Measurements from ENCODE around the gene POLR1D.

POLR1D gene

DNA sequence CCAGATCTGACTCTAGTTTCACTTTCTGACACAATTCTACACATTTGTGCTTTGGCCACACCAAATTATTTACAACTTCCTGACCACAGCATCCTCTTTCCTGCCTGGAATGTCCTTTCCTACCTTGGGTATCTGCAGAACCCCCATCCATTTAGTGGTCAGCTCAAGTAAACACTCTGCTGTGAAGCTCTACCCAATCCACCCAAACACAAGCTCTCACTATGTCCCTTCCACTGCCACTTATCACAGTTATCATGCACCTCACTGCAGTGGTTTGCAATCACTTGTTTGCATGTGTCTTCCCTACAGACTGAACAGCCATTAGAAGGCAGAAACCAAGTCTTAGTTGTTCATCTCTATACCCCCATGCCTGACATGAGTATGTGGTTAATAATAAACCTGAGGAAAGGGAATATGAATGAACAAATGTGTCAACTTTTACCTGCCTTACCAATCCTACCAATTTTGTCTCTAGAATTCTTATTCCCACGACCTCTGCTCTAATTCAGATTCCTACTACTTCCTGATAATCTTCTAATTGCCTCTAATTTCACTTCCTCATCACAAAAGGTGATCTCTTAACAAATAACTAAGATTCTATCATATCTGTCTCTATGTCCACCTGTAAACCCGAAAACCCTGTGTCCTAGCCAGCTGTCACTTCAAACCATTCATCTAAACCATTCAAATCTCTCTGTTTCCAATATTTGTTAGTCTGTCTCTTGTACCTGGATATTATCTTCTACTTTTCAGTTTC, 26.5 kb upstream of the POLR1D start:
- no peak for DNase-seq (ENCODE audit: low read depth, low spot score)
- H3K36me3 ChIP-seq (ENCODE audit: control insufficient read depth, insufficient read depth, low read length): no peaks in the 10 kb centered on the region
- WGBS (ENCODE audit: insufficient coverage, insufficient read length): no CpG with 5 or more reads among the region's 2 CpGs
- no peaks in the 10 kb centered on the region for H3K9me3 ChIP-seq (ENCODE audit: control insufficient read depth, insufficient read depth, low read length)
- H3K4me3 ChIP-seq (ENCODE audit: low read length): no peak overlapping the region
- no peaks in the 10 kb centered on the region for H3K27me3 ChIP-seq (ENCODE audit: control insufficient read depth, insufficient read depth, low read length)
- H3K4me1 ChIP-seq (ENCODE audit: control insufficient read depth, insufficient read depth, low read length): no peaks in the 10 kb centered on the region
- H3K27ac ChIP-seq (ENCODE audit: low read length): no peak overlapping the region

DNA sequence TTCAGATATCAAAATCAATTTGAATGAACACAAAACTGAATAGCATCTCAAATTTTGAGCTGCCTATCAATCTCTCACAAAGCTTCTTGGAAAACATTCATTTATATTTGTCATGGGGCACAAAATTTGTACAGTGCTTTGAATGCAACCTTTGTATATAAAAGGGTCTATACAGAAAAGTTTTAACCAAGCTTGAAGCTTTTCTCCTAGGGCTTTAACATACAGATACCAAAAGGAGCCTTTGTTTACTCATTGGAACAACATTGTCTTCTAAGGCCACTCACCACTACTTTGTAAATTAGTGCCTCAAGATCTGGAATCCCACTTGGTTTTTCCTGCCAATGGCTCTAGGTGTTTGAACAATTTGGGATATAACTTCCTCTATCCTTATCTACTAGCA, 22.6 kb upstream of the POLR1D start:
- H3K4me3 ChIP-seq (ENCODE audit: low read length): no peak overlapping the region
- H3K36me3 ChIP-seq (ENCODE audit: control insufficient read depth, insufficient read depth, low read length): no peaks in the 10 kb centered on the region
- no peak for DNase-seq (ENCODE audit: low read depth, low spot score)
- no peaks in the 10 kb centered on the region for H3K27me3 ChIP-seq (ENCODE audit: control insufficient read depth, insufficient read depth, low read length)
- no peaks in the 10 kb centered on the region for H3K4me1 ChIP-seq (ENCODE audit: control insufficient read depth, insufficient read depth, low read length)
- H3K27ac ChIP-seq (ENCODE audit: low read length): no peak overlapping the region
- no peaks in the 10 kb centered on the region for H3K9me3 ChIP-seq (ENCODE audit: control insufficient read depth, insufficient read depth, low read length)

DNA sequence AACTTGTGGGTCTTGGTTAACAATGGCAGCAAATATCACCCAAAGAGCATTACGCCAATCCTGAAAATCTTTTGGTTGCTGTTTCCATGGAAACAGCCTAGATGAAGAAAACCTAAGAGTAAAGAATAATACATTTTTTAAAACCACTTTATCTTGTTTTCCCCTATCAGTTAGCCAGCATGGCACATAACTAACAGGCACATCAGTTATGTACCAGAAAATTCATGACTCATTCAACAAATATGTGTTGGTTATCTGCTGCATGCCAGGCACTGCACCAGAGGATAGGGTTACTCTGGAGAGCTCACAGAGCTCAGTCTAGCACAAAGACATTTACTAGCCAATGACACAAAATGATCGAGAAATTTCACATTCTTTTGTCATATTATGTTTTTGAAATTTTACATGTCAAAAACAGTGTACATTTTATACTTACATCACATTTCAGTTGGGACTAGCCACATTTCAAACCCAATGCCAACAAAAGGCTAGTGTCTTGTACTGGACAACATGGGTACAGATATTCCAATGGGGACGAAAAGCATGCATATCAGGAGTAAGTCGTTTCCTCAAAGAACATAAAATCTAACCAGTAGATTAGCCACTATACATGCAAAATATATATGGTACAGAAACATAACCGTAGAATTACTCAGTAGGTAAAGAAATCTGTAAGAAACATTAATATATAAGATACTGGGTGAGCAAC, 21.7 kb upstream of the POLR1D start:
- Histone ChIP-seq H3K36me3 (ENCODE audit: control insufficient read depth, insufficient read depth, low read length) (no peaks in the 10 kb centered on the region), H3K27ac (ENCODE audit: low read length) (no peak overlapping the region), H3K4me1 (ENCODE audit: control insufficient read depth, insufficient read depth, low read length) (no peaks in the 10 kb centered on the region), H3K4me3 (ENCODE audit: low read length) (no peak overlapping the region), H3K9me3 (ENCODE audit: control insufficient read depth, insufficient read depth, low read length) (no peaks in the 10 kb centered on the region), H3K27me3 (ENCODE audit: control insufficient read depth, insufficient read depth, low read length) (no peaks in the 10 kb centered on the region)
- no peak for DNase-seq (ENCODE audit: low read depth, low spot score)
- WGBS (ENCODE audit: insufficient coverage, insufficient read length): no CpG with 5 or more reads among the region's 5 CpGs

DNA sequence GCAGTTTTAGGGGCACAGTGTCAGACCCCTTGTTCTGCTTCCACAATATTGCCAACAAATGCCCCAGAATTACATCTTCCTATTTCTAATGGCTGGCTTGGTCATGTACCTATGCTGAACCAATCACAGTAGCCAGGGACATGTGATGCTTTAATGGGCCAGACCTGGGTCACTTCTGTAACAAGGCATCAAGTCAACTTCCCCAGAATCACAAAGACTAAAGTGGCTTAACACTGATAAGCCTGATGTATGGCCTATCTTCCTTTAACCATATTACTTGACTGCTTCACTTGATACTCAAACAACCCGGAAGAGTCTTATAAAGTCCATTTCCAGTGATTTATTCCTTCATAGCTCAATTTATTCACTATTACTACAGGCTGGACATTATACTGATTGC, 21.0 kb upstream of the POLR1D start:
- no peak for DNase-seq (ENCODE audit: low read depth, low spot score)
- WGBS (ENCODE audit: insufficient coverage, insufficient read length): no CpG with 5 or more reads among the region's 1 CpG
- Histone ChIP-seq H3K27ac (ENCODE audit: low read length) (no peak overlapping the region), H3K4me3 (ENCODE audit: low read length) (no peak overlapping the region), H3K36me3 (ENCODE audit: control insufficient read depth, insufficient read depth, low read length) (no peaks in the 10 kb centered on the region), H3K9me3 (ENCODE audit: control insufficient read depth, insufficient read depth, low read length) (no peaks in the 10 kb centered on the region), H3K27me3 (ENCODE audit: control insufficient read depth, insufficient read depth, low read length) (no peaks in the 10 kb centered on the region), H3K4me1 (ENCODE audit: control insufficient read depth, insufficient read depth, low read length) (no peaks in the 10 kb centered on the region)

DNA sequence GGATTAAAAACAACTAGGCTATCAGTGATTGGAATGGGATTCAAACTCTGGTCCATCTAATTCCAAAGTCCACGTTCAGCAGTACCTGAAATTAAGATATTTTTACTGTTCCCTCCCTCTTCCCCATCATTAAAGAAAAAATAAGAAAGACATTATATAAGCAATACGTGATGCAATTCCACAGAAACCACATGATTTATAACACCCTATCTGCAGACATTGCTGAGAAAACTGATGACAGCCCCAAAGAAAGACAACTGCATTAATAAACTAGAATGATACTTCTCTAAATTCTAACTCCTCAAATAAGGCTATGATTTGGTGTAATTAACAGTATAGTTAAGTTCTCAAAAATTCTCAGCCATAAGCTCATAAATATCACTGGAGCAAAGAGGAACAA, 20.5 kb upstream of the POLR1D start:
- no CpG with 5 or more reads among the region's 2 CpGs for WGBS (ENCODE audit: insufficient coverage, insufficient read length)
- Histone ChIP-seq H3K27ac (ENCODE audit: low read length) (no peak overlapping the region), H3K4me3 (ENCODE audit: low read length) (no peak overlapping the region), H3K27me3 (ENCODE audit: control insufficient read depth, insufficient read depth, low read length) (no peaks in the 10 kb centered on the region), H3K4me1 (ENCODE audit: control insufficient read depth, insufficient read depth, low read length) (no peaks in the 10 kb centered on the region), H3K36me3 (ENCODE audit: control insufficient read depth, insufficient read depth, low read length) (no peaks in the 10 kb centered on the region), H3K9me3 (ENCODE audit: control insufficient read depth, insufficient read depth, low read length) (no peaks in the 10 kb centered on the region)
- no peak for DNase-seq (ENCODE audit: low read depth, low spot score)

DNA sequence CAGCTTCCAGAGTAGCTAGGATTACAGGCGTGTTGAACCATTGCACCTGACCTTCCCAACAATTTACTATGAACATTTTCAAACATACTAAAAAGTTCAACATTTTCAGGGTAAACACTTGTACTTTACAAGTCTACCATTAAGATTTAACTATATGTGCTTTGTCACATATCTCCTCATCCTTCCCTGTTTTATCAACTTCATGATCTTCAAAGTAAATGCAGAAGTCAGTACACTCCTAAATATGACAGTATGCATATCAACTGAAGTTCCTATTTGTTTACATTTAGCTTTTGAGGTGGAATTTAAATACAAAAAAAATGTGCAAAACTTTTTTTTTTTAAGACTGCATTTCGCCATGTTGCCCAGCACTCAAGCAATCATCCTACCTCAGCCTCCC, 19.9 kb upstream of the POLR1D start:
- Histone ChIP-seq H3K36me3 (ENCODE audit: control insufficient read depth, insufficient read depth, low read length) (no peaks in the 10 kb centered on the region), H3K27me3 (ENCODE audit: control insufficient read depth, insufficient read depth, low read length) (no peaks in the 10 kb centered on the region), H3K27ac (ENCODE audit: low read length) (no peak overlapping the region), H3K4me1 (ENCODE audit: control insufficient read depth, insufficient read depth, low read length) (no peaks in the 10 kb centered on the region), H3K4me3 (ENCODE audit: low read length) (no peak overlapping the region), H3K9me3 (ENCODE audit: control insufficient read depth, insufficient read depth, low read length) (no peaks in the 10 kb centered on the region)
- no peak for DNase-seq (ENCODE audit: low read depth, low spot score)
- no CpG with 5 or more reads among the region's 2 CpGs for WGBS (ENCODE audit: insufficient coverage, insufficient read length)

DNA sequence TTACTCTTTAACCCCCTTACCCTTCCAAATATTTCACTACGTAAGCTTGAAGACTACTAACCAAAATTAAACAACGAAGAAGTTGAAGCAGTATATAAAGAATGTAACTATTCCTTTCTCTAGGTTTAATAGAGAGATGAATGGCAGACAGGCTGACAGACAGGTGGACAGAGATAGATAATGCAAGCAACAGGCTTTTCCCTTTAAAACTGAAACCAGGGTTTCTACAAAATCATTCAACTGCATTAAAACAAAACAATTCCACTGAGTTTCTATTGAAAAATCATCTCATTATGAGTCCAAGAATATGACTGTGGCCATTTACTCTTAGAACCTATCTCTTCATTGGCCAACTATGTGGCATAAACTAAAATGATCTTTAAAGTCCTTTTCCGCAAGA, 16.6 kb upstream of the POLR1D start:
- Histone ChIP-seq H3K36me3 (ENCODE audit: control insufficient read depth, insufficient read depth, low read length) (no peaks in the 10 kb centered on the region), H3K4me3 (ENCODE audit: low read length) (no peak overlapping the region), H3K27me3 (ENCODE audit: control insufficient read depth, insufficient read depth, low read length) (no peaks in the 10 kb centered on the region), H3K27ac (ENCODE audit: low read length) (no peak overlapping the region), H3K4me1 (ENCODE audit: control insufficient read depth, insufficient read depth, low read length) (no peaks in the 10 kb centered on the region), H3K9me3 (ENCODE audit: control insufficient read depth, insufficient read depth, low read length) (no peaks in the 10 kb centered on the region)
- 100% methylated on average over 2 of the region's 3 CpGs for WGBS (ENCODE audit: insufficient coverage, insufficient read length)
- no peak for DNase-seq (ENCODE audit: low read depth, low spot score)

DNA sequence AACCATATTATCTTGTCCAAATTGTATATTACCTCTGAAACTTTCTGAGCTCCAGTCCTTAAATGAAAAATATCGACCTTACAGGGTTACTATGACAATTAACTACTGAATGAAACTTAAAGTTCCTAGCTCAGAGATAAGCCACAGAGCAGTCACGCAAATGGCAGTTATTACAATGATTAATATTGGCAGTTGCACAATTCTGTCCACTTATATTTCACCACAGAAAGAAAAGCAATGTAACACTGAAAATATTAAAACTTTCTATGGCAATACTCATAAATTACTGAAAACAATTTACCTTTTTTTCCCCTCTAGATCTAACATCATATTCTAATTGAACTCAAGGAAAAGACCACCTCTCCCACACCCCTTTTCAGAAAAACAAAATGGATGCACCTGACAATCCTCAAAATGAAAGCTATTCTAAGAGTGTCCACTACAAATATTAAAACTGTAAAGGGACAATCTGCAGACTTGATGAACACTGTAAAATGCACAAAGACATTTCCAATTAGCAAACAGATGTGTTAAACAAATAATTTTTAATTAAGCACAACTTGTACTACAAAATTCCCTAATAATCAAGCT, 16.0 kb upstream of the POLR1D start:
- Histone ChIP-seq H3K4me1 (ENCODE audit: control insufficient read depth, insufficient read depth, low read length) (no peaks in the 10 kb centered on the region), H3K9me3 (ENCODE audit: control insufficient read depth, insufficient read depth, low read length) (no peaks in the 10 kb centered on the region), H3K27me3 (ENCODE audit: control insufficient read depth, insufficient read depth, low read length) (no peaks in the 10 kb centered on the region), H3K4me3 (ENCODE audit: low read length) (no peak overlapping the region), H3K36me3 (ENCODE audit: control insufficient read depth, insufficient read depth, low read length) (no peaks in the 10 kb centered on the region), H3K27ac (ENCODE audit: low read length) (no peak overlapping the region)
- DNase-seq (ENCODE audit: low read depth, low spot score): no peak
- no CpG with 5 or more reads among the region's 2 CpGs for WGBS (ENCODE audit: insufficient coverage, insufficient read length)

DNA sequence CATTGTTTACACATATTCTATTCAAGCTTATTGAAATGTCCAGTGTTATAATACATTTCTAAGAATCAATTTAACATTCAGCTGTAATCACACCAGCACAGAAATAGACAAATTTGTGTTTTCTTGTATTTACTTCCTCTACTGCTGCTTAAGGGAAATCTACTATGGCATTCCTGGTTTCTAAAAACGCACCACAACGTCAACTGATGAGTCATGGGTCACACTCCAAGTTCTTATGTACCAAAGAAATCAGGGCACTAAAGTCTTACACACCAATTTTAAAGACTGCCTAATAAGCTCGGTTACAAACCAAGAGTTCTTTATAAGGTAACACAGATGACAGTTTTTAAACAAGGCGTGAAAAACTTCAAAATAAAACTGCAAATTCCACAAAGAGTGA, 14.6 kb upstream of the POLR1D start:
- no peaks in the 10 kb centered on the region for H3K27me3 ChIP-seq (ENCODE audit: control insufficient read depth, insufficient read depth, low read length)
- H3K4me1 ChIP-seq (ENCODE audit: control insufficient read depth, insufficient read depth, low read length): no peaks in the 10 kb centered on the region
- no peak overlapping the region for H3K4me3 ChIP-seq (ENCODE audit: low read length)
- no peak for DNase-seq (ENCODE audit: low read depth, low spot score)
- no CpG with 5 or more reads among the region's 4 CpGs for WGBS (ENCODE audit: insufficient coverage, insufficient read length)
- no peak overlapping the region for H3K27ac ChIP-seq (ENCODE audit: low read length)
- H3K9me3 ChIP-seq (ENCODE audit: control insufficient read depth, insufficient read depth, low read length): no peaks in the 10 kb centered on the region
- H3K36me3 ChIP-seq (ENCODE audit: control insufficient read depth, insufficient read depth, low read length): no peaks in the 10 kb centered on the region

DNA sequence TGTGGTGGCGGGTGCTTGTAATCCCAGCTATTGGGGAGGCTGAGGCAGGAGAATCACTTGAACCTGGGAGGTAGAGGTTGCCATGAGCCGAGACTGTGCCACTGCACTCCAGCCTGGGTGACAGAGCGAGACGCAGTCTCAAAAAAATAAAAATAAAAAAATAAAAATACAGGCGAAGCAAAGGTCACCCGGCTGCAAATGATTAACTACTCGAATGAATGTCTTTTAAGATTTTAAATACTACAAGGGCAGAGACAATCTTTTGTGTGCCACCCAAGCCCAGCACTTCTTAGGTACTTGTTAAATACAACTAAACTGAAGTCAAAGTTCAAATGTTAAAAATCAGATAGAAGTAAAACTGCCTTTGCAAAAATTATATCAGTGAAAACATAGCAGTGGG, 8.1 kb upstream of the POLR1D start:
- WGBS (ENCODE audit: insufficient coverage, insufficient read length): no CpG with 5 or more reads among the region's 7 CpGs
- no peak for DNase-seq (ENCODE audit: low read depth, low spot score)
- Histone ChIP-seq H3K9me3 (ENCODE audit: control insufficient read depth, insufficient read depth, low read length) (no peaks in the 10 kb centered on the region), H3K4me3 (ENCODE audit: low read length) (no peak overlapping the region), H3K36me3 (ENCODE audit: control insufficient read depth, insufficient read depth, low read length) (no peaks in the 10 kb centered on the region), H3K27ac (ENCODE audit: low read length) (no peak overlapping the region), H3K27me3 (ENCODE audit: control insufficient read depth, insufficient read depth, low read length) (no peaks in the 10 kb centered on the region), H3K4me1 (ENCODE audit: control insufficient read depth, insufficient read depth, low read length) (0 out of 2 replicates have a peak, but pooled peaks cover 2% of the 10 kb centered on the region)

Measured in iPS DF 6.9 (cell line).